GM18909 (cell line): ENCODE measurements around the gene RPS29.
"Not testable (repeated sequence)": the region's sequence is repeated elsewhere in the genome, so short reads cannot be mapped to it uniquely, and the experiment has no call there.

Experiments used
- ATAC-seq: cut with Tn5 transposase; IDR thresholded peaks from one replicate; pipeline ENCODE4 v1.9.1; 2021; ENCODE audit warnings: mild to moderate bottlenecking; ENCODE audit not compliant: unreplicated experiment, poor library complexity

The RPS29 gene

GRCh38 chr14:49585803-49586672 is at the start of gene RPS29:
Gene RPS29 (minus strand): TSS chr14:49586380. CDS start chr14:49586346, 34 bp downstream.
- peak; percentile 88 for ATAC-seq

GRCh38 chr14:49634547-49635334 is 48.6 kb upstream of the RPS29 start, which contains the start of gene DNAAF2:
Gene DNAAF2 (minus strand): TSS chr14:49635244. CDS start chr14:49635149, 95 bp downstream.
- ATAC-seq = peak; percentile 32

GRCh38 chr14:49633640-49634546 is 47.7 kb upstream of the RPS29 start:
- peak; percentile 82 for ATAC-seq

GRCh38 chr14:49623941-49624839 is 38.0 kb upstream of the RPS29 start:
- no peak for ATAC-seq

- ATAC-seq = no peak
Measured at GRCh38 chr14:49623387-49623786, 37.2 kb upstream of the RPS29 start.

- ATAC-seq = no peak
Measured at GRCh38 chr14:49622022-49622607, 35.9 kb upstream of the RPS29 start.

- ATAC-seq = peak; percentile 33
Measured at GRCh38 chr14:49621114-49621881, 35.1 kb upstream of the RPS29 start.

- peak; percentile 94 for ATAC-seq
Measured at GRCh38 chr14:49620182-49621113, 34.3 kb upstream of the RPS29 start, which contains the start of the genes MGAT2 and RPL36AL. Gene MGAT2 (plus strand): TSS chr14:49620799. CDS start chr14:49621269, 470 bp downstream. Gene RPL36AL (minus strand): TSS chr14:49620626. CDS start chr14:49619104, 1,522 bp downstream.

- no peak for ATAC-seq
Measured at GRCh38 chr14:49619730-49620129, 33.5 kb upstream of the RPS29 start.

- ATAC-seq = not testable (repeated sequence)
Measured at GRCh38 chr14:49619273-49619672, 33.1 kb upstream of the RPS29 start.

- no peak for ATAC-seq
Measured at GRCh38 chr14:49617852-49618519, 31.8 kb upstream of the RPS29 start.

- ATAC-seq = no peak
Measured at GRCh38 chr14:49615776-49616175, 29.6 kb upstream of the RPS29 start.

GRCh38 chr14:49614196-49614595 is 28.0 kb upstream of the RPS29 start:
- no peak for ATAC-seq

GRCh38 chr14:49612671-49613070 is 26.5 kb upstream of the RPS29 start:
- no peak for ATAC-seq

GRCh38 chr14:49612251-49612650 is 26.1 kb upstream of the RPS29 start:
- no peak for ATAC-seq

- no peak for ATAC-seq
Measured at GRCh38 chr14:49607583-49607982, 21.4 kb upstream of the RPS29 start.
